Gastroesophageal sphincter (tissue), 4 donors: Measurements from ENCODE around the gene ZNF613. TPM values are rescaled to one million over a fixed set of nuclear protein-coding genes. Genes with fewer than 3 reads are reported as not detected.

Experiments
- ATAC-seq: fragments of 150-250 bp; one replicate; pipeline ENCODE4 v1.9.1; 2016; ENCODE audit warnings: mild to moderate bottlenecking, moderate library complexity
- H3K27ac ChIP-seq, 4 donors: fragments of 200-600 bp; sonication (generic) in 3 of 4; 1 replicate in 3 of 4; 2 replicates in 1 of 4; pipeline ENCODE4 v1.5.1; 2016 to 2019
- H3K27me3 ChIP-seq: fragments of 200-600 bp; sonication (generic); one replicate; pipeline ENCODE4 v1.5.1; 2019
- H3K36me3 ChIP-seq, 2 donors: fragments of 200-600 bp; sonication (generic); one replicate each; pipeline ENCODE4 v1.5.1; 2019; ENCODE audit warnings: control low read depth in 1 of 2
- H3K4me1 ChIP-seq, 3 donors: fragments of 200-600 bp; sonication (generic); 1 replicate in 2 of 3; 2 replicates in 1 of 3; pipeline ENCODE4 v1.5.1; 2016 to 2019; ENCODE audit warnings: control low read depth in 2 of 3
- H3K4me3 ChIP-seq, 2 donors: fragments of 200-600 bp; sonication (generic); one replicate each; pipeline ENCODE4 v1.5.1; 2019; ENCODE audit warnings: mild to moderate bottlenecking in 1 of 2, moderate library complexity in 1 of 2
- H3K9me3 ChIP-seq, 3 donors: fragments of 200-600 bp; sonication (generic); one replicate each; pipeline ENCODE4 v1.5.1; 2017 to 2019; ENCODE audit warnings: control low read depth in 2 of 3
- CTCF ChIP-seq, 4 experiments: fragments of 200-600 bp in 2 of 4; fragments of 450-650 bp in 2 of 4; sonication (generic) in 1 of 4; IDR thresholded peaks; one replicate each; pipeline ENCODE4 v1.5.1; 2017 to 2019; ENCODE audit warnings: antibody characterized with exemption in 4 of 4, mild to moderate bottlenecking in 2 of 4, moderate library complexity in 2 of 4
- EP300 ChIP-seq: sonication (generic); formaldehyde crosslinking; IDR thresholded peaks from one replicate; pipeline ENCODE4 v1.6.1; 2017; ENCODE audit warnings: antibody characterized with exemption, mild to moderate bottlenecking
- POLR2A ChIP-seq, 2 donors: fragments of 450-650 bp; IDR thresholded peaks; one replicate each; pipeline ENCODE4 v1.6.1; 2017; ENCODE audit warnings: antibody characterized with exemption in 2 of 2, mild to moderate bottlenecking in 2 of 2, moderate library complexity in 1 of 2
- POLR2AphosphoS5 ChIP-seq: sonication (generic); formaldehyde crosslinking; IDR thresholded peaks from one replicate; pipeline ENCODE4 v1.6.1; 2017; ENCODE audit warnings: antibody characterized with exemption
- WGBS, 2 donors: methylation state at CpG; one replicate each; pipeline ENCODE4 v1.1.5; 2018; ENCODE audit warnings: low coverage in 1 of 2; 5-methylcytosine and 5-hydroxymethylcytosine counted together
- total RNA-seq, 4 donors: library from RNA; depleted of rRNA; stranded (reverse); fragments of >200 nt; gene quantifications; one replicate each; pipeline ENCODE4 v1.1.0, GENCODE V29; 2016

Gene ZNF613
- total RNA-seq, 4 donors from 2014 or later = 4.6 to 7.7 (median 5.7) TPM

- no peak for ATAC-seq
- H3K4me1 ChIP-seq = no peaks in the 10 kb centered on the region
- peaks cover 0 to 84% (median 4%) of the 10 kb centered on the region in 3 donors for H3K9me3 ChIP-seq
- TF ChIP-seq POLR2A (IDR thresholded peaks at IDR 0.05) (no peak), EP300 (no peak), POLR2AphosphoS5 (no peak), CTCF (IDR thresholded peaks at IDR 0.05) (no peak)
- H3K36me3 ChIP-seq = no peaks in the 10 kb centered on the region
- 88% methylated on average over 1 of the region's 1 CpG; no CpG with 5 or more reads in 1 of the 2 donors for WGBS, 2 donors
- H3K4me3 ChIP-seq = no peak overlapping the region
- no peaks in the 10 kb centered on the region for H3K27me3 ChIP-seq
- H3K27ac ChIP-seq = no peak overlapping the region
Measured at GRCh38 chr19:51916167-51916566, 11.1 kb upstream of the ZNF613 start.

GRCh38 chr19:51919606-51920005, 7.7 kb upstream of the ZNF613 start:
- no peaks in the 10 kb centered on the region for H3K27me3 ChIP-seq
- no peak for TF ChIP-seq CTCF (IDR thresholded peaks at IDR 0.05)
- no peak for TF ChIP-seq POLR2AphosphoS5
- TF ChIP-seq POLR2A (IDR thresholded peaks at IDR 0.05) = no peak
- TF ChIP-seq EP300 = no peak
- H3K4me3 ChIP-seq = no peak overlapping the region
- H3K4me1 ChIP-seq = no peaks in the 10 kb centered on the region
- no peaks in the 10 kb centered on the region for H3K36me3 ChIP-seq
- WGBS, 2 donors = 83 to 90% methylated on average over 2 to 3 of the region's 3 CpGs
- ATAC-seq = no peak
- H3K27ac ChIP-seq = no peak overlapping the region
- peaks cover 0 to 92% (median 3%) of the 10 kb centered on the region in 3 donors for H3K9me3 ChIP-seq

GRCh38 chr19:51921949-51922348, 5.3 kb upstream of the ZNF613 start:
- TF ChIP-seq POLR2AphosphoS5 (no peak), POLR2A (IDR thresholded peaks at IDR 0.05) (no peak), EP300 (no peak), CTCF (IDR thresholded peaks at IDR 0.05) (no peak)
- H3K4me1 ChIP-seq = peaks cover 0 to 4% (median 0%) of the 10 kb centered on the region in 3 donors
- no peak overlapping the region for H3K27ac ChIP-seq
- 86 to 97% methylated on average over 6 to 7 of the region's 8 CpGs for WGBS, 2 donors
- H3K27me3 ChIP-seq = no peaks in the 10 kb centered on the region
- no peaks in the 10 kb centered on the region for H3K36me3 ChIP-seq
- no peak for ATAC-seq
- no peak overlapping the region for H3K4me3 ChIP-seq
- H3K9me3 ChIP-seq = peaks cover 0 to 68% (median 3%) of the 10 kb centered on the region in 3 donors

- H3K9me3 ChIP-seq = peaks cover 0 to 25% (median 1%) of the 10 kb centered on the region in 3 donors
- peak overlapping the region in 3 of 4 donors; percentile 85 to 91 (median 87) for H3K27ac ChIP-seq
- peaks cover 0 to 19% (median 9%) of the 10 kb centered on the region in 3 donors for H3K4me1 ChIP-seq
- no peaks in the 10 kb centered on the region for H3K27me3 ChIP-seq
- TF ChIP-seq POLR2A (IDR thresholded peaks at IDR 0.05) (no peak), CTCF (IDR thresholded peaks at IDR 0.05) (no peak), POLR2AphosphoS5 (no peak), EP300 (no peak)
- H3K4me3 ChIP-seq = peak overlapping the region; percentile 61 to 86
- WGBS, 2 donors = 5 to 15% methylated on average over 3 to 11 of the region's 11 CpGs
- no peak for ATAC-seq
- peaks cover 0 to 18% of the 10 kb centered on the region in 2 donors for H3K36me3 ChIP-seq
Measured at GRCh38 chr19:51926426-51926783, 867 bp upstream of the ZNF613 start.

- TF ChIP-seq EP300 = no peak
- TF ChIP-seq POLR2A (IDR thresholded peaks at IDR 0.05) = no peak
- no peak for TF ChIP-seq CTCF (IDR thresholded peaks at IDR 0.05)
- TF ChIP-seq POLR2AphosphoS5 = no peak
- peak overlapping the region; percentile 61 to 86 for H3K4me3 ChIP-seq
- peaks cover 0 to 33% of the 10 kb centered on the region in 2 donors for H3K36me3 ChIP-seq
- no peak for ATAC-seq
- H3K27ac ChIP-seq = peak overlapping the region in 3 of 4 donors; percentile 85 to 91 (median 87)
- no peaks in the 10 kb centered on the region for H3K27me3 ChIP-seq
- peaks cover 0 to 19% (median 0%) of the 10 kb centered on the region in 3 donors for H3K9me3 ChIP-seq
- peaks cover 0 to 19% (median 9%) of the 10 kb centered on the region in 3 donors for H3K4me1 ChIP-seq
- 16 to 20% methylated on average over 9 to 12 of the region's 13 CpGs for WGBS, 2 donors
Measured at GRCh38 chr19:51927859-51928258, 587 bp downstream of the ZNF613 start.
